ENCODE data around the gene HBE1. TPM values are rescaled to one million over a fixed set of nuclear protein-coding genes. Genes with fewer than 3 reads are reported as not detected.
"Not testable (repeated sequence)": the region's sequence is repeated elsewhere in the genome, so short reads cannot be mapped to it uniquely, and the experiment has no call there.

Gene HBE1
- not detected for total RNA-seq

GRCh38 chr11:5269715-5270147, at the start of gene HBE1:
HBE1 (minus strand) TSS chr11:5269945; CDS start chr11:5269890, 55 bp downstream.
- ChIA-PET POLR2A (no interaction called here), CTCF (no interaction called here)
- Mint-ChIP-seq H3K4me1 (ENCODE audit: low read depth) (no peaks in the 10 kb centered on the region), H3K27me3 (no peaks in the 10 kb centered on the region), H3K27ac (no peak within 1 kb of the TSS), H3K9me3 (no peaks in the 10 kb centered on the region), H3K36me3 (no peaks in the 10 kb centered on the region), H3K4me3 (no peak within 1 kb of the TSS)
- intact Hi-C loops (cut with micrococcal nuclease), result no loop called here
- no peak for DNase-seq

GRCh38 chr11:5317292-5317691, 47.5 kb upstream of the HBE1 start:
- Mint-ChIP-seq H3K27me3 (no peaks in the 10 kb centered on the region), H3K4me3 (no peak overlapping the region), H3K27ac (no peak overlapping the region), H3K9me3 (peaks cover 3% of the 10 kb centered on the region), H3K36me3 (no peaks in the 10 kb centered on the region), H3K4me1 (ENCODE audit: low read depth) (no peaks in the 10 kb centered on the region)
- ChIA-PET POLR2A (no interaction called here), CTCF (no interaction called here)
- intact Hi-C loops (cut with micrococcal nuclease), result no loop called here
- DNase-seq, result no peak

- CTCF ChIA-PET; H3K27me3 Mint-ChIP-seq; DNase-seq; H3K4me3 Mint-ChIP-seq; POLR2A ChIA-PET; H3K36me3 Mint-ChIP-seq; H3K9me3 Mint-ChIP-seq; H3K27ac Mint-ChIP-seq; intact Hi-C loops (cut with micrococcal nuclease); H3K4me1 Mint-ChIP-seq (ENCODE audit: low read depth): not testable (repeated sequence)
Observed at GRCh38 chr11:5313326-5314023, 43.7 kb upstream of the HBE1 start.

GRCh38 chr11:5310423-5310822, 40.7 kb upstream of the HBE1 start:
- H3K4me3 Mint-ChIP-seq, result no peak overlapping the region
- no peaks in the 10 kb centered on the region for H3K36me3 Mint-ChIP-seq
- H3K4me1 Mint-ChIP-seq (ENCODE audit: low read depth), result no peaks in the 10 kb centered on the region
- CTCF ChIA-PET, result no interaction called here
- H3K27me3 Mint-ChIP-seq, result no peaks in the 10 kb centered on the region
- POLR2A ChIA-PET, result no interaction called here
- intact Hi-C loops (cut with micrococcal nuclease), result no loop called here
- no peak for DNase-seq
- H3K27ac Mint-ChIP-seq, result no peak overlapping the region
- no peaks in the 10 kb centered on the region for H3K9me3 Mint-ChIP-seq

- Mint-ChIP-seq H3K4me1 (ENCODE audit: low read depth) (no peaks in the 10 kb centered on the region), H3K27ac (no peak overlapping the region), H3K4me3 (no peak overlapping the region), H3K27me3 (no peaks in the 10 kb centered on the region), H3K9me3 (no peaks in the 10 kb centered on the region), H3K36me3 (no peaks in the 10 kb centered on the region)
- ChIA-PET POLR2A (no interaction called here), CTCF (no interaction called here)
- no peak for DNase-seq
- intact Hi-C loops (cut with micrococcal nuclease), result no loop called here
Observed at GRCh38 chr11:5307256-5308019, 37.7 kb upstream of the HBE1 start.

GRCh38 chr11:5304046-5304445, 34.3 kb upstream of the HBE1 start:
- H3K9me3 Mint-ChIP-seq, result no peaks in the 10 kb centered on the region
- ChIA-PET CTCF (no interaction called here), POLR2A (no interaction called here)
- DNase-seq, result no peak
- intact Hi-C loops (cut with micrococcal nuclease), result no loop called here
- H3K4me1 Mint-ChIP-seq (ENCODE audit: low read depth), result no peaks in the 10 kb centered on the region
- no peak overlapping the region for H3K4me3 Mint-ChIP-seq
- H3K27me3 Mint-ChIP-seq, result no peaks in the 10 kb centered on the region
- no peak overlapping the region for H3K27ac Mint-ChIP-seq
- no peaks in the 10 kb centered on the region for H3K36me3 Mint-ChIP-seq

GRCh38 chr11:5303626-5304025, 33.9 kb upstream of the HBE1 start:
- Mint-ChIP-seq H3K27me3 (no peaks in the 10 kb centered on the region), H3K36me3 (no peaks in the 10 kb centered on the region)
- CTCF ChIA-PET, result no interaction called here

GRCh38 chr11:5301846-5302245, 32.1 kb upstream of the HBE1 start, which contains the start of gene OR51B4:
OR51B4 (minus strand) TSS chr11:5301946; CDS start chr11:5301946, 0 bp downstream.
- Mint-ChIP-seq H3K36me3 (no peaks in the 10 kb centered on the region), H3K27me3 (no peaks in the 10 kb centered on the region), H3K4me3 (no peak within 1 kb of the TSS), H3K9me3 (no peaks in the 10 kb centered on the region), H3K4me1 (ENCODE audit: low read depth) (no peaks in the 10 kb centered on the region), H3K27ac (no peak within 1 kb of the TSS)
- POLR2A ChIA-PET, result no interaction called here
- DNase-seq, result no peak
- intact Hi-C loops (cut with micrococcal nuclease), result no loop called here
- CTCF ChIA-PET, result no interaction called here

More at GRCh38 chr11:5303626-5304025, 33.9 kb upstream of the HBE1 start:
- no peaks in the 10 kb centered on the region for H3K4me1 Mint-ChIP-seq (ENCODE audit: low read depth)
- H3K27ac Mint-ChIP-seq, result no peak overlapping the region
- no peaks in the 10 kb centered on the region for H3K9me3 Mint-ChIP-seq
- no peak for DNase-seq
- no peak overlapping the region for H3K4me3 Mint-ChIP-seq
- POLR2A ChIA-PET, result no interaction called here
- intact Hi-C loops (cut with micrococcal nuclease), result no loop called here

GRCh38 chr11:5300251-5300650, 30.5 kb upstream of the HBE1 start:
- ChIA-PET CTCF (interaction anchor here (1.1 kb wide), 1 partner anchor 33 kb away, joined by 3 read pairs; no protein-coding TSS in a partner anchor), POLR2A (no interaction called here)
- Mint-ChIP-seq H3K4me1 (ENCODE audit: low read depth) (no peaks in the 10 kb centered on the region), H3K9me3 (no peaks in the 10 kb centered on the region), H3K4me3 (no peak overlapping the region), H3K27me3 (no peaks in the 10 kb centered on the region), H3K27ac (no peak overlapping the region), H3K36me3 (no peaks in the 10 kb centered on the region)
- intact Hi-C loops (cut with micrococcal nuclease), result no loop called here
- DNase-seq, result no peak

- Mint-ChIP-seq H3K4me3 (no peak overlapping the region), H3K4me1 (ENCODE audit: low read depth) (no peaks in the 10 kb centered on the region), H3K27me3 (no peaks in the 10 kb centered on the region), H3K27ac (no peak overlapping the region), H3K9me3 (no peaks in the 10 kb centered on the region), H3K36me3 (no peaks in the 10 kb centered on the region)
- intact Hi-C loops (cut with micrococcal nuclease), result no loop called here
- DNase-seq, result no peak
- POLR2A ChIA-PET, result no interaction called here
- CTCF ChIA-PET, result interaction anchor here (1.3 kb wide), 1 partner anchor 10 kb away, joined by 3 read pairs; no protein-coding TSS in a partner anchor
Observed at GRCh38 chr11:5298451-5298850, 28.7 kb upstream of the HBE1 start.

GRCh38 chr11:5297721-5298323, 28.1 kb upstream of the HBE1 start:
- Mint-ChIP-seq H3K4me1 (ENCODE audit: low read depth) (no peaks in the 10 kb centered on the region), H3K27ac (no peak overlapping the region), H3K36me3 (no peaks in the 10 kb centered on the region), H3K9me3 (no peaks in the 10 kb centered on the region), H3K27me3 (no peaks in the 10 kb centered on the region), H3K4me3 (no peak overlapping the region)
- ChIA-PET POLR2A (no interaction called here), CTCF (interaction anchor here (1.3 kb wide), 1 partner anchor 9 kb away, joined by 3 read pairs; no protein-coding TSS in a partner anchor)
- intact Hi-C loops (cut with micrococcal nuclease), result no loop called here
- no peak for DNase-seq

- intact Hi-C loops (cut with micrococcal nuclease), result not testable (repeated sequence)
Observed at GRCh38 chr11:5294342-5294995, 24.7 kb upstream of the HBE1 start.

More at GRCh38 chr11:5294342-5294995, 24.7 kb upstream of the HBE1 start:
- H3K4me1 Mint-ChIP-seq (ENCODE audit: low read depth); DNase-seq; H3K4me3 Mint-ChIP-seq; H3K9me3 Mint-ChIP-seq; H3K36me3 Mint-ChIP-seq; H3K27me3 Mint-ChIP-seq; POLR2A ChIA-PET; CTCF ChIA-PET; H3K27ac Mint-ChIP-seq: not testable (repeated sequence)

Data from activated CD4-positive, alpha-beta memory T cell treated with anti-CD3 and anti-CD28 coated beads for 36 hours (primary cell).